HepG2 (cell line): Measurements from ENCODE around the gene NRSN2. TPM values are rescaled to one million over a fixed set of nuclear protein-coding genes. Genes with fewer than 3 reads are reported as not detected.

Experiments used
- CEBPB ChIP-seq: IDR thresholded peaks from 2 replicates; pipeline ENCODE4 v1.6.1; 2011; ENCODE audit warnings: low read depth, low read length, improper control_type of control experiment, borderline replicate concordance
- CEBPG ChIP-seq: IDR thresholded peaks from 2 replicates; pipeline ENCODE4 v1.6.1; 2016
- ETV5 ChIP-seq: IDR thresholded peaks from 2 replicates; pipeline ENCODE4 v1.6.1; 2018; ENCODE audit warnings: missing biosample characterization, missing genetic modification reagents, inconsistent platforms, borderline replicate concordance
- GATAD1 ChIP-seq: IDR thresholded peaks from 2 replicates; pipeline ENCODE4 v1.6.1; 2016; ENCODE audit warnings: missing genetic modification reagents, missing compliant biosample characterization
- GTF3A ChIP-seq: sonication (generic); formaldehyde crosslinking; conservative IDR thresholded peaks from 2 replicates; pipeline ENCODE4 v1.4.0; 2020; ENCODE audit warnings: mild to moderate bottlenecking, missing genetic modification reagents
- IRF2 ChIP-seq: IDR thresholded peaks from 2 replicates; pipeline ENCODE4 v1.6.1; 2018; ENCODE audit warnings: missing genetic modification reagents, missing compliant biosample characterization
- KLF12 ChIP-seq: sonication (generic); formaldehyde crosslinking; IDR thresholded peaks from 2 replicates; pipeline ENCODE4 v1.4.0; 2020; ENCODE audit warnings: missing genetic modification reagents, borderline replicate concordance
- KLF6 ChIP-seq: IDR thresholded peaks from 2 replicates; pipeline ENCODE4 v1.8.0; 2016; ENCODE audit warnings: missing biosample characterization, missing genetic modification reagents
- KMT2B ChIP-seq: IDR thresholded peaks from 2 replicates; pipeline ENCODE4 v1.6.1; 2016; ENCODE audit warnings: missing genetic modification reagents, missing compliant biosample characterization
- LCORL ChIP-seq, 2 experiments: fragments of 450-650 bp in 1 of 2; sonication (generic) in 1 of 2; formaldehyde crosslinking in 1 of 2; IDR thresholded peaks; 2 replicates each; pipeline versions ENCODE4 v1.5.0 to v1.6.1; 2017 to 2020; ENCODE audit warnings: antibody characterized with exemption in 1 of 2, missing genetic modification reagents in 1 of 2
- MED1 ChIP-seq: sonication (generic); formaldehyde crosslinking; IDR thresholded peaks from 2 replicates; pipeline ENCODE4 v1.4.0; 2020; ENCODE audit warnings: missing genetic modification reagents
- MTA3 ChIP-seq: sonication (generic); formaldehyde crosslinking; IDR thresholded peaks from 2 replicates; pipeline ENCODE4 v1.4.0; 2020; ENCODE audit warnings: missing genetic modification reagents
- MTERF4 ChIP-seq: sonication (generic); formaldehyde crosslinking; IDR thresholded peaks from 2 replicates; pipeline ENCODE4 v1.8.0; 2023; ENCODE audit warnings: mild to moderate bottlenecking, missing genetic modification reagents
- NCOA5 ChIP-seq: sonication (generic); formaldehyde crosslinking; IDR thresholded peaks from 2 replicates; pipeline ENCODE4 v1.4.0; 2020; ENCODE audit warnings: missing genetic modification reagents
- PCBP1 ChIP-seq: fragments of 200-400 bp; formaldehyde crosslinking; IDR thresholded peaks from 2 replicates; pipeline ENCODE4 v1.6.1; 2017; ENCODE audit warnings: mild to moderate bottlenecking, low read depth, low read length, borderline replicate concordance
- PPARG ChIP-seq: conservative IDR thresholded peaks from 2 replicates; pipeline ENCODE4 v1.6.1; 2016; ENCODE audit warnings: missing biosample characterization, missing genetic modification reagents
- RXRB ChIP-seq: IDR thresholded peaks from 2 replicates; pipeline ENCODE4 v1.6.1; 2016; ENCODE audit warnings: borderline replicate concordance, missing genetic modification reagents, missing compliant biosample characterization
- SMARCE1 ChIP-seq: fragments of 450-650 bp; IDR thresholded peaks from 2 replicates; pipeline ENCODE4 v1.6.1; 2017; ENCODE audit warnings: borderline replicate concordance
- SSRP1 ChIP-seq: IDR thresholded peaks from 2 replicates; pipeline ENCODE4 v1.6.1; 2016; ENCODE audit warnings: control low read depth
- STAG1 ChIP-seq: sonication (generic); formaldehyde crosslinking; IDR thresholded peaks from 2 replicates; pipeline ENCODE4 v1.4.0; 2020; ENCODE audit warnings: missing genetic modification reagents
- TOE1 ChIP-seq: sonication (generic); formaldehyde crosslinking; IDR thresholded peaks from 2 replicates; pipeline ENCODE4 v1.4.0; 2020; ENCODE audit warnings: mild to moderate bottlenecking, missing genetic modification reagents
- TOPORS ChIP-seq: sonication (generic); formaldehyde crosslinking; IDR thresholded peaks from 2 replicates; pipeline ENCODE4 v1.8.0; 2023; ENCODE audit warnings: mild to moderate bottlenecking, missing genetic modification reagents
- YEATS4 ChIP-seq: sonication (generic); formaldehyde crosslinking; IDR thresholded peaks from 2 replicates; pipeline ENCODE4 v1.4.0; 2020; ENCODE audit warnings: missing genetic modification reagents, borderline replicate concordance
- ZFP36 ChIP-seq: fragments of 150-350 bp; IDR thresholded peaks from 2 replicates; pipeline ENCODE4 v1.6.1; 2018; ENCODE audit warnings: borderline replicate concordance, low read length, low read depth; ENCODE audit not compliant: partially characterized antibody
- ZMYM3 ChIP-seq: sonication (generic); formaldehyde crosslinking; IDR thresholded peaks from 2 replicates; pipeline ENCODE4 v1.5.1; 2020; ENCODE audit warnings: mild to moderate bottlenecking, missing genetic modification reagents
- ZNF101 ChIP-seq: sonication (generic); formaldehyde crosslinking; IDR thresholded peaks from 2 replicates; pipeline ENCODE4 v1.4.0; 2020; ENCODE audit warnings: mild to moderate bottlenecking, low read depth, missing genetic modification reagents, borderline replicate concordance
- ZNF326 ChIP-seq: sonication (generic); formaldehyde crosslinking; IDR thresholded peaks from 2 replicates; pipeline ENCODE4 v1.4.0; 2020; ENCODE audit warnings: missing genetic modification reagents, borderline replicate concordance
- ZNF652 ChIP-seq: IDR thresholded peaks from 2 replicates; pipeline ENCODE4 v1.6.1; 2016; ENCODE audit warnings: low read depth, borderline replicate concordance
- ZNF775 ChIP-seq: sonication (generic); formaldehyde crosslinking; IDR thresholded peaks from 2 replicates; pipeline ENCODE4 v1.4.0; 2020; ENCODE audit warnings: missing genetic modification reagents, mild to moderate bottlenecking, moderate library complexity, borderline replicate concordance
- ZNF879 ChIP-seq: sonication (generic); formaldehyde crosslinking; IDR thresholded peaks from 2 replicates; pipeline ENCODE4 v1.8.1; 2023; ENCODE audit warnings: missing genetic modification reagents
- polyA plus RNA-seq, 8 experiments: library from polyadenylated mRNA; depleted of rRNA in 3 of 8; stranded (reverse) in 7 of 8; unstranded in 1 of 8; fragments of >200 nt; fragmentation: Illumina TruSeq in 4 of 8; extraction: Trizol in 4 of 8; gene quantifications; 2 replicates each; pipeline versions ENCODE4 v1.2.1 to v1.2.3, GENCODE V29; 2011 to 2016; ENCODE audit warnings: low read depth in 4 of 8, missing spikeins in 1 of 8, mixed read lengths in 1 of 8; ENCODE audit not compliant: insufficient read depth in 1 of 8
- total RNA-seq, 5 experiments: library from RNA; depleted of rRNA; stranded (reverse); fragments of >200 nt; fragmentation: Illumina TruSeq; extraction: Trizol; gene quantifications; 2 replicates each; pipeline ENCODE4 v1.2.3, GENCODE V29; 2016; ENCODE audit warnings: low read depth in 1 of 5
- TF ChIP-seq, protein P1 (sequence below): sonication (generic); formaldehyde crosslinking; IDR thresholded peaks from 2 replicates; pipeline ENCODE4 v1.4.0; 2020; ENCODE audit warnings: missing genetic modification reagents, borderline replicate concordance
- TF ChIP-seq, protein P2 (sequence below): sonication (generic); formaldehyde crosslinking; IDR thresholded peaks from 2 replicates; pipeline ENCODE4 v1.5.0; 2020; ENCODE audit warnings: missing genetic modification reagents

NRSN2 gene
- total and polyA plus RNA-seq, 2 of the 13 experiments (the other 11 are each of a cell fraction or from before 2014, with no cell fraction given) = 32.3 to 49.4 TPM

DNA sequence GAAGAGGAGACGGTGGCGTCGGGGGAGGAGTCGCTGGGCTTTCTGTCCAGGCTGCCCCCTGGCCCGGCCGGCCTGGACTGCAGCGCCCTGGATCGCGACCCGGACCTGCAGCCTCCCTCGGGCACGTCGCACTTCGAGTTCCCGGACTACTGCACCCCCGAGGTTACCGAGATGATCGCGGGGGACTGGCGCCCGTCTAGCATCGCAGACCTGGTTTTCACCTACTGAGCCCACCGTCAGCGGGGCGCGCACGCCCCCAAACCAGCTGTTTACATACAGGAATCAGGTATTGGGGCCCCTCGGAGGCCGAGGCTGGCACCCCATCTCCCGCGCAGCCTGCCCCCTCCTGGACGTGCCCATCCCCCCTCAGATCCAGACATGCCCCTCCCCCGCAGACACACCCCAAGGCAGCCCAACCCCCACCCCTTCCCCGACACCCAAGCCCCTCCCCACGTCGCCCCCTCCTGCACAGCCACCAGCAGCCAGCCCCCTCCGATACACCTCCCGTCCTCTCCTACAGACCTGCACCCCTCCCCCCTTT is 20.2 kb upstream of the NRSN2 start (continued):
- TF ChIP-seq MTERF4 (CRISPR knock-in tag) (peak; percentile 96), RXRB (no peak), PPARG (CRISPR knock-in tag) (no peak), TOE1 (CRISPR knock-in tag) (0 out of 2 replicates have a peak, but pooled peaks have one; percentile 29), TOPORS (CRISPR knock-in tag) (no peak), IRF2 (CRISPR knock-in tag) (no peak), MTA3 (CRISPR knock-in tag) (no peak), YEATS4 (CRISPR knock-in tag) (no peak; the same call in 1 of the 2 replicates), ZNF326 (CRISPR knock-in tag) (no peak), ZNF879 (CRISPR knock-in tag) (no peak), SSRP1 (no peak), MED1 (CRISPR knock-in tag) (no peak), SMARCE1 (no peak), ZMYM3 (CRISPR knock-in tag) (no peak), KLF12 (CRISPR knock-in tag) (no peak; the same call in 1 of the 2 replicates), NCOA5 (CRISPR knock-in tag) (no peak), STAG1 (no peak), ZFP36 (no peak), ZNF101 (CRISPR knock-in tag) (no peak), LCORL (IDR thresholded peaks at IDR 0.05) (no peak), LCORL (CRISPR knock-in tag; IDR thresholded peaks at IDR 0.05) (no peak), ZNF775 (CRISPR knock-in tag) (no peak), GTF3A (no peak), CEBPG (CRISPR knock-in tag) (no peak), PCBP1 (peak; percentile 98), KLF6 (CRISPR knock-in tag) (no peak), ZNF652 (CRISPR knock-in tag) (no peak), CEBPB (no peak), KMT2B (CRISPR knock-in tag) (no peak), ETV5 (CRISPR knock-in tag) (0 out of 2 replicates have a peak, but pooled peaks have one; percentile 20), GATAD1 (CRISPR knock-in tag) (no peak)
- TF ChIP-seq, protein P1, sequence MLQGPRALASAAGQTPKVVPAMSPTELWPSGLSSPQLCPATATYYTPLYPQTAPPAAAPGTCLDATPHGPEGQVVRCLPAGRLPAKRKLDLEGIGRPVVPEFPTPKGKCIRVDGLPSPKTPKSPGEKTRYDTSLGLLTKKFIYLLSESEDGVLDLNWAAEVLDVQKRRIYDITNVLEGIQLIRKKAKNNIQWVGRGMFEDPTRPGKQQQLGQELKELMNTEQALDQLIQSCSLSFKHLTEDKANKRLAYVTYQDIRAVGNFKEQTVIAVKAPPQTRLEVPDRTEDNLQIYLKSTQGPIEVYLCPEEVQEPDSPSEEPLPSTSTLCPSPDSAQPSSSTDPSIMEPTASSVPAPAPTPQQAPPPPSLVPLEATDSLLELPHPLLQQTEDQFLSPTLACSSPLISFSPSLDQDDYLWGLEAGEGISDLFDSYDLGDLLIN (CRISPR knock-in tag) = no peak
- TF ChIP-seq, protein P2, sequence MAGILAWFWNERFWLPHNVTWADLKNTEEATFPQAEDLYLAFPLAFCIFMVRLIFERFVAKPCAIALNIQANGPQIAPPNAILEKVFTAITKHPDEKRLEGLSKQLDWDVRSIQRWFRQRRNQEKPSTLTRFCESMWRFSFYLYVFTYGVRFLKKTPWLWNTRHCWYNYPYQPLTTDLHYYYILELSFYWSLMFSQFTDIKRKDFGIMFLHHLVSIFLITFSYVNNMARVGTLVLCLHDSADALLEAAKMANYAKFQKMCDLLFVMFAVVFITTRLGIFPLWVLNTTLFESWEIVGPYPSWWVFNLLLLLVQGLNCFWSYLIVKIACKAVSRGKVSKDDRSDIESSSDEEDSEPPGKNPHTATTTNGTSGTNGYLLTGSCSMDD = no peak
